ENCODE results near the gene IZUMO4.

Gene IZUMO4

DNA sequence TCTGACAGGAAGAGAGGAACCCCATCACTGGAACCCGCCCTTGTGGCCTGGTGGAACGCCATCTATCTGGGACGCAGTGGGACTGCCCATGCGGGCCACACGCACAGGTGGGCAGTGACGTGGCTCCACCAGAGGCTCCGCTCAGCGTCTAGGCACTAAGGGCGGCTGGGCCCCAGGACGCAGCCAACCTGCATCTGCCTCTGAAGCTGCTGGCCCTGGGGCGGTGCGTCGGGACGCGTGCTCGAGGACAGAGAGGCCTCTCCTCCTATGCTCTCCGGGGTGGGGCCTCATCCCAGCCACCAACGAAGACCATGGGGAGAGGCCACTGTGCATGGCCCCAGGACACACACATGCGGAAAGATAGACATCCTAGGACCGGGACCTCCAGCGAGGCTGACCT is 18.1 kb downstream of the IZUMO4 start:
- Mint-ChIP-seq H3K4me1 (no peaks in the 10 kb centered on the region), H3K4me3 (no peak overlapping the region), H3K9me3 (no peaks in the 10 kb centered on the region), H3K27ac (no peak overlapping the region), H3K27me3 (ENCODE audit: low read depth) (no peaks in the 10 kb centered on the region), H3K36me3 (ENCODE audit: low read depth) (peaks cover 40% of the 10 kb centered on the region)
- TF ChIP-seq, protein P1, sequence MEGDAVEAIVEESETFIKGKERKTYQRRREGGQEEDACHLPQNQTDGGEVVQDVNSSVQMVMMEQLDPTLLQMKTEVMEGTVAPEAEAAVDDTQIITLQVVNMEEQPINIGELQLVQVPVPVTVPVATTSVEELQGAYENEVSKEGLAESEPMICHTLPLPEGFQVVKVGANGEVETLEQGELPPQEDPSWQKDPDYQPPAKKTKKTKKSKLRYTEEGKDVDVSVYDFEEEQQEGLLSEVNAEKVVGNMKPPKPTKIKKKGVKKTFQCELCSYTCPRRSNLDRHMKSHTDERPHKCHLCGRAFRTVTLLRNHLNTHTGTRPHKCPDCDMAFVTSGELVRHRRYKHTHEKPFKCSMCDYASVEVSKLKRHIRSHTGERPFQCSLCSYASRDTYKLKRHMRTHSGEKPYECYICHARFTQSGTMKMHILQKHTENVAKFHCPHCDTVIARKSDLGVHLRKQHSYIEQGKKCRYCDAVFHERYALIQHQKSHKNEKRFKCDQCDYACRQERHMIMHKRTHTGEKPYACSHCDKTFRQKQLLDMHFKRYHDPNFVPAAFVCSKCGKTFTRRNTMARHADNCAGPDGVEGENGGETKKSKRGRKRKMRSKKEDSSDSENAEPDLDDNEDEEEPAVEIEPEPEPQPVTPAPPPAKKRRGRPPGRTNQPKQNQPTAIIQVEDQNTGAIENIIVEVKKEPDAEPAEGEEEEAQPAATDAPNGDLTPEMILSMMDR (IDR thresholded peaks at IDR 0.05; ENCODE audit: unreplicated experiment in 3 of 3) = no peak

DNA sequence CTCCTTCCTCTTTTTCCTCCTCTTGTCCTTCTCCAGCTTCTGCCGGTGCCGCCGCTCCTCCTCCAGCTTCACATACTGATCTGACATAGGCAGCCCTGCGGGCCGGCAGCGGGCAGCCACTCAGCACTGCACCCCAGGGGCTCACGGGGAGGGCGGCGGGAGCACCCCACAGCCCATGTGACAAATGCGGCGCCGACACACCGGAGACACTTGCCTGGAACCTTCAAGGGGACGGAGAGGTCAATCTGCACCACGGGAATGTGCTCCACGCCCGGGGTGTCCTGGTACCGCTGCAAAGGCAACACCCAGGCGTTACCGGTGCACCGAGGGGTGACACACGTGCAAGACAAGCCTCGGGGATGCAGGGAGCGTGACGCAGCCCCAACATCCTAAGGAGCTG is 18.6 kb downstream of the IZUMO4 start:
- no peak overlapping the region for H3K27ac Mint-ChIP-seq
- H3K27me3 Mint-ChIP-seq (ENCODE audit: low read depth) = no peaks in the 10 kb centered on the region
- H3K4me3 Mint-ChIP-seq = no peak overlapping the region
- H3K4me1 Mint-ChIP-seq = no peaks in the 10 kb centered on the region
- no peaks in the 10 kb centered on the region for H3K9me3 Mint-ChIP-seq
- peaks cover 41% of the 10 kb centered on the region for H3K36me3 Mint-ChIP-seq (ENCODE audit: low read depth)
- TF ChIP-seq, protein P1 (IDR thresholded peaks at IDR 0.05; ENCODE audit: unreplicated experiment in 3 of 3) = no peak

DNA sequence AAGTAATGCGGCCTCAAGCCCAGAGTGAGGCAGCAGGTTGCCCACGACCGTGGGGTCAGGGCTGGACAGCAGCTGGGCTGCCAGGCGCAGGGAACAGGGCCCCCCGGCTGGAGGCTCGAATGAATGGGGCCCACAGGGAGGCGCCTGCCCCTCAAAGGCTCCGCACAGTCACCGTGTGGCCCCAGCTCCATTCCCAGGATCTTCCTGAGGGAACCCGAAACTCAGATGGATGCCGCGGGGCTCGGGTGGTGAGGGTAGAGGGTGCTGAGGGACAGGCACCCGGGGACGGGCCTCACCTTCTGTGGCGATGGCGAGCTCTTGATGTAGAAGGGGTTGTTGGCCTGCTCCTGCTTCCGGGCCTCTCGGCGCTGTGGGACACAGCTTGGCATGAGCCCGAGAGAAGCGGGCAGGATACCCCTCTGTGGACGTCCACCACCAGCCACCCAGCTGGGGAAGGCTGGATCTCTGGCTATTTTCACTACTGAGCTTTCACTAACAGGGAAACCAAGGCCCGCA is 19.3 kb downstream of the IZUMO4 start:
- Mint-ChIP-seq H3K9me3 (no peaks in the 10 kb centered on the region), H3K4me3 (no peak overlapping the region), H3K27me3 (ENCODE audit: low read depth) (no peaks in the 10 kb centered on the region), H3K36me3 (ENCODE audit: low read depth) (peaks cover 47% of the 10 kb centered on the region), H3K4me1 (no peaks in the 10 kb centered on the region), H3K27ac (no peak overlapping the region)
- TF ChIP-seq, protein P1 (IDR thresholded peaks at IDR 0.05; ENCODE audit: unreplicated experiment in 3 of 3) = no peak

DNA sequence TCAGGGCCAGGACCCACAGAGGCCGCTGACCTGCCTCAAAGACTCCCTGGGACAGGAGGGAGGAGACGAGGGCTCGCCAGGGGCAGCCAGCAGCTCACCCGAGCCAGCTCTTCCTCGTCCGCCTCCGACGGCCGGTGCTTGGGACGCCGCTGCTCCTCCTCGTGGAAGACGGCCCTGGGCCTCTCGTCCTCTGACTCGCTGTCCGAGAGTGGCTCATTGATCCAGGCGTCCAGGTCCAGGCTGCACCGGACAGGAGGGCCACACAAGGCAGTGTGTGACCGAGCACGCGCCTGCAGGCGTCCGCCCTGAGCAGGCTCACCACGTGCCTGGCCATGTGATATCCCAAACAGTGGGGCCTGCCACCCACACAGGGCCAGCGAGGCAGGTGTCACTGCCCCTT is 19.8 kb downstream of the IZUMO4 start:
- no peak overlapping the region for H3K4me3 Mint-ChIP-seq
- peaks cover 52% of the 10 kb centered on the region for H3K36me3 Mint-ChIP-seq (ENCODE audit: low read depth)
- H3K27ac Mint-ChIP-seq = no peak overlapping the region
- no peaks in the 10 kb centered on the region for H3K4me1 Mint-ChIP-seq
- H3K9me3 Mint-ChIP-seq = no peaks in the 10 kb centered on the region
- TF ChIP-seq, protein P1 (IDR thresholded peaks at IDR 0.05; ENCODE audit: unreplicated experiment in 3 of 3) = no peak
- H3K27me3 Mint-ChIP-seq (ENCODE audit: low read depth) = no peaks in the 10 kb centered on the region

DNA sequence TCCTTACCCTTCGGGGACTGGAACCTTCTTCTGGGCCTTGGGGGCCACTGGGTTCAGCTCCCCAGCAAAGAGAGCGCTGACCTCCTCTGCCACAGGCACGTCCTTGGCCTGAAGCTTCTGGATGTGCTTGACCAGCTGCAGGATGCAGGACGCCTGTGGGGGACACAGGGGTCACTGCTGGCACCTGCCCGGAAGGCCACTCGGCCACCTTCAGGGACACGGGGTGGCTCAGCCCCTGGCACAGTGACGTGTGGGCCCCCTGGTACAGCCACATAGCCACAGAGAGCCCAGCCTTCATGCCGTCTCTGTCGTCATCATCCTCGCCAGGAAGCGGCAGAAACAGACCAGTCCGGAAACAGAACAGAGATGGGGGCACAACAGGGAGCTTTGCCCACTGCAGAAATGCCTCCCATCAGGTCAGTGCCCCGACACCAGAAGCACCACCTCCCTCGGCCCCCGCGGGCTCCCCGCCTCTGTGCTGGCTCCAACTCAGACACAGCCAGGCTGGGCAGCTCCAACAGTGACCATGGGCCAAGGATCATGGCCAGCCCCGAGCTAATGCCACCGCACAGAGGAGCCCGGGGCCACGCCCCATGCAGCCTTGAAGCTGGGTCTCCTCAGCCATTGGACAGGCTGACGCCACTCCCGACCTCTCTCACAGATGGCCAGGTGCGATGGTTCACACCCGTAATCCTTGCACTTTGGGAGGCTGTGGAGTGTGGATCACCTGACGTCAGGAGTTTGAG is 20.7 kb downstream of the IZUMO4 start:
- H3K36me3 Mint-ChIP-seq (ENCODE audit: low read depth) = peaks cover 55% of the 10 kb centered on the region
- TF ChIP-seq, protein P1 (IDR thresholded peaks at IDR 0.05; ENCODE audit: unreplicated experiment in 3 of 3) = no peak
- no peaks in the 10 kb centered on the region for H3K9me3 Mint-ChIP-seq
- H3K4me3 Mint-ChIP-seq = no peak overlapping the region
- no peaks in the 10 kb centered on the region for H3K27me3 Mint-ChIP-seq (ENCODE audit: low read depth)
- no peak overlapping the region for H3K27ac Mint-ChIP-seq
- no peaks in the 10 kb centered on the region for H3K4me1 Mint-ChIP-seq

DNA sequence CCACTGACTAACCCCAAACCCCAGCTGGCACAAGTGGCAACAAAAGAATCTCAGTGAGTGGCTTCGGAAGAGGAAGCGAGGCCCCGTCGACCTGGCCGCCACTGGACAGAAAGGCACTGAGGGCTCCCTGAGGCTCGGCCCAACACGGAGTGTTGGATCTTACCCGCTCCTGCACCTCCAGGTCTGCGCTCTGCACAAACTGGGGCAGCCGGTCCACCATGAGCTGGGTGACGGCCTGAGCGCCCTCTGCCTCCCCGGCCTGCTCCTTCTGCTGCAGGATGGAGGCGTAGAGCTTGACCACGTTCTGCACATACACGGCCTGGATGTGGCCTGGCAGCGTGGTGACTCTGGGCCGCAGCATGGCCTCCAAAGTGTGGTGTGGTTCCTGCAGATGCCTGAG is 21.7 kb downstream of the IZUMO4 start:
- H3K36me3 Mint-ChIP-seq (ENCODE audit: low read depth) = peaks cover 51% of the 10 kb centered on the region
- H3K27ac Mint-ChIP-seq = no peak overlapping the region
- H3K4me1 Mint-ChIP-seq = no peaks in the 10 kb centered on the region
- TF ChIP-seq, protein P1 (IDR thresholded peaks at IDR 0.05; ENCODE audit: unreplicated experiment in 3 of 3) = no peak
- no peaks in the 10 kb centered on the region for H3K9me3 Mint-ChIP-seq
- H3K4me3 Mint-ChIP-seq = no peak overlapping the region
- H3K27me3 Mint-ChIP-seq (ENCODE audit: low read depth) = no peaks in the 10 kb centered on the region
